Coronary artery (tissue), 2 donors: Measurements from ENCODE around the gene EIF3L.
"Not testable (repeated sequence)": the region's sequence is repeated elsewhere in the genome, so short reads cannot be mapped to it uniquely, and the experiment has no call there.

Source experiments
- DNase-seq: peaks from one replicate; pipeline ENCODE4 v3.0.0-alpha.2; 2017; ENCODE audit warnings: low spot score
- H3K27ac ChIP-seq, 2 donors: fragments of 200-600 bp; sonication (generic); one replicate each; pipeline ENCODE4 v1.5.1; 2016 to 2019
- H3K4me3 ChIP-seq: fragments of 200-600 bp; sonication (generic); 2 replicates; pipeline ENCODE4 v1.5.1; 2016; ENCODE audit warnings: mild to moderate bottlenecking, moderate library complexity
- TF ChIP-seq, protein P1 (sequence below): fragments of 200-600 bp; sonication (generic); IDR thresholded peaks from one replicate; pipeline ENCODE4 v1.5.1; 2019; ENCODE audit warnings: antibody characterized with exemption

EIF3L gene

DNA sequence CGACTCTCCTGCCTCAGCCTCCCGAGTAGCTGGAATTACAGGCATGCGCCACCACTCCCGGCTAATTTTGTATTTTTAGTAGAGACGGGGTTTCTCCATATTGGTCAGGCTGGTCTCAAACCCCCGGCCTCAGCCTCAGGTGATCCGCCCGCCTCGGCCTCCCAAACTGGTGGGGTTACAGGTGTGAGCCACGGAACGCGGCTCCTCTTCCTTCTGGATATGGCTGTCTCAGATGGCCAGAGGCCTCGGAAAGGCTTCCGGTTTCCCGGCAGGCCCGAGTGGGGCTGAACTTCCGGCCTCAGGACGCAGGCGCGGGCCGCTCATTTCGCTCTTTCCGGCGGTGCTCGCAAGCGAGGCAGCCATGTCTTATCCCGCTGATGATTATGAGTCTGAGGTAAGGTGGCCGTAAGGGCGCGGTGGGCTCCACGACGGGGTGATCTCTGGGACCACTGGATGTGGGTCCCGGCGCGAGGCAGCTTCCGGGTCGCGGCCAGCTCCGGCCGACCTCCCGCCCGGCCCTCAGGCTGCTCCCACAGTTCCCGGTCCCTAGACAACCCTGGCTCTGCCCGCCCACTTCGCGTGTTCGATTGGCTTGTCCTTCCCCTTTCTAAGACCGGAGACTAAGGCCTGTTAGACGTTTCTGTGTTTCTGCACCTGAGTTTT is at the start of gene EIF3L:
TSS of gene EIF3L (plus strand) at position 331 of the 663 bp plus-strand sequence. CDS start at position 362, 31 bp downstream.
- H3K4me3 ChIP-seq, result peak within 1 kb of the TSS; percentile 95
- DNase-seq, result peak; percentile 93
- H3K27ac ChIP-seq, result peak within 1 kb of the TSS; percentile 80 to 94
- TF ChIP-seq, protein P1, sequence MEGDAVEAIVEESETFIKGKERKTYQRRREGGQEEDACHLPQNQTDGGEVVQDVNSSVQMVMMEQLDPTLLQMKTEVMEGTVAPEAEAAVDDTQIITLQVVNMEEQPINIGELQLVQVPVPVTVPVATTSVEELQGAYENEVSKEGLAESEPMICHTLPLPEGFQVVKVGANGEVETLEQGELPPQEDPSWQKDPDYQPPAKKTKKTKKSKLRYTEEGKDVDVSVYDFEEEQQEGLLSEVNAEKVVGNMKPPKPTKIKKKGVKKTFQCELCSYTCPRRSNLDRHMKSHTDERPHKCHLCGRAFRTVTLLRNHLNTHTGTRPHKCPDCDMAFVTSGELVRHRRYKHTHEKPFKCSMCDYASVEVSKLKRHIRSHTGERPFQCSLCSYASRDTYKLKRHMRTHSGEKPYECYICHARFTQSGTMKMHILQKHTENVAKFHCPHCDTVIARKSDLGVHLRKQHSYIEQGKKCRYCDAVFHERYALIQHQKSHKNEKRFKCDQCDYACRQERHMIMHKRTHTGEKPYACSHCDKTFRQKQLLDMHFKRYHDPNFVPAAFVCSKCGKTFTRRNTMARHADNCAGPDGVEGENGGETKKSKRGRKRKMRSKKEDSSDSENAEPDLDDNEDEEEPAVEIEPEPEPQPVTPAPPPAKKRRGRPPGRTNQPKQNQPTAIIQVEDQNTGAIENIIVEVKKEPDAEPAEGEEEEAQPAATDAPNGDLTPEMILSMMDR, result no peak

DNA sequence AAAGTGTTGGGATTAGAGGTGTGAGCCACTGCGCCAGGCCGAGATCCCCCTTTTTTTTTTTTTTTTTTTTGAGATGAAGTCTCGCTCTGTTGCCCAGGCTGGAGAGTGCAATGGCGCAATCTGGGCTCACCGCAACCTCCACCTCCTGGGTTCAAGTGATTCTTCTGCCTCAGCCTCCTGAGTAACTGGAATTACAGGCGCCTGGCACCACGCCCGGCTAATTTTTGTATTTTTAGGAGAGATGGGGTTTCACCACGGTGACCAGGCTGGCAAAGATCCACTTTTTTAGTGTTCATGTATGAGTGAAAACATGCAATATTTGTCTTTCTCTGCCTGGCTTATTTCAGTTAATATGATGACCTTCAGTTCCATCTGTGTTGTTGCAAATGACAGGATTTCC is 49.2 kb upstream of the EIF3L start:
- not testable (repeated sequence) for H3K27ac ChIP-seq, H3K4me3 ChIP-seq, DNase-seq

DNA sequence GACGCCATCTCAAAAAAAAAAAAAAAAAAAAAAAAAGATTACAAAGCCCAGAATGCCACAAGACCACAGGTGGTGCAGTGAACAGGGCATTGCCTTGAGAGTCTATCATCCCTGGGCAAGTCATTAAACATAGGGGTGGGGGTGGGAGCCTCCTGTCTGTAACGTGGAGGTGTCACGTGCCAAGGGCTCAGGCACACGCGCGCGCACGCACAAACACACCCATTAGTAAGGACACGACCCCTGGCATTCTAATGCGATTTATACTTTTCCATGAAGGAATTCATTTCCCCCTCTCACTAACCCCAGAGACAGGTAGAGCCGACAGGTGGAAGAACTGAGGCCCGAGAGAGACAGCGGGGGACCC is 47.3 kb upstream of the EIF3L start:
- Histone ChIP-seq H3K4me3 (peak overlapping the region; percentile 91), H3K27ac (no peak overlapping the region)
- TF ChIP-seq, protein P1, result no peak
- no peak for DNase-seq

DNA sequence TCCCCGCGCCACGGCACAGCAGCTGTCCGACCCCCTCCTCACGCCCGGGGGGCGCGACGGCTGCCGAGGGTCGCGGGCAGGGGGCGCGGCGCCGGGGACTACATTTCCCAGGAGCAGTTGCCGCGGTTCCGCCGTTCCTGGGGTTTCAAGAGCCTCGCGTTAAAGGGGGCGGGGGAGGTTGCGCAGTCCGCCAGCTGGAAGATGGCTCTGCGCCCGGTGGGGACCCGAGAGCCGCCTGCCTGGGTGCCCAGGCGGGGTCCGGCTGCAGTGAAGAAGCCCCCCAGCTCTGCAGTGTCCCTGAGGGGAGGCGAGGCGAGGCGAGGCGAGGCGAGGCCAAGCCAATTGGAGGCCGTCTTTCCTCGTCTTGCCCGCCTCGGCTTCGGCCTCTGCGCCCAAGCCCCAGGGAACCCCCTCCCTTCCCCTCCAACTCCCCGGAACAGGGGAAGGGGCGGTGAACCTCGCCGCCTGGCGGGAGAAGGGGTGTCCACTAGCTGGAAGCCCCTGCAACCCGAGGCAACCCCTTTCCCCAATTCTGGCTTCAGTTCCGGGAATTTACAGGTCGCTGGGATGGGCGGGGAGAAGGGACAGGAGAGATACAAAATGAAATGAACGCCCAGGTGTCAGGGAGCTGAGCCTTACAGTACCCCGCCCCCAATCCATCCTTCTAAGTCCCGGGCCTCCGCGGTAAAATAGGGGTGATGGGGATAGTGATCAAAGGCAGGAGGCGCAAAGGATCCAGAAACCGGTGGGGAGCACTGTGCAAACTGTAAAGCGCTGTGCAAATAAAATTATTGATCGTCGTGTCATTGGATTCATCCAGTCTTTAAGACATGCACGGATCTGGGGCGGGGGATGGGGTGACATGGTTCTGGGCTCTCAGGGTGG is 46.7 kb upstream of the EIF3L start:
- DNase-seq, result no peak
- Histone ChIP-seq H3K4me3 (peak overlapping the region; percentile 91), H3K27ac (peak overlapping the region in 1 of 2 donors; percentile 60)
- TF ChIP-seq, protein P1, result no peak

DNA sequence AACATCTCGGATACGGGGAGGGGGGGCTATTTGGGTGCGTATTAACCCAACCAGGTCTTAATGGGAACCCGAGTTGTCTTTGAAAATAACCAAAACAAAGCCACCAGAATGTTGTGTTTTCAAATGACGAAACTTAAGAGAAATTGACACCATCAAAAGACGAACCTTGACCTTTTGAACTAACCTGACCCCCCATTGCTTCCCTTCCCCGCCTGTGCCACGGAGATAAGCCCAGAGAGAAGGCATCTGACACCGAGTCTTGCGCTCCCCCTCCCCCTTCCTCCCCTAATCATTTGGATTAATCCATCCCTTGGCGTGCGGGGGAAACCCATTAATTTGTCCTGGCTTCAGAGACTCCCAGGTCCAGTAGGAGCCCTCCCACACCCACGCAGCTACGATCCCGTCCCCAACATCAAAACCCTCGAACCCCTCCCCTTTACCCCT is 46.0 kb upstream of the EIF3L start:
- TF ChIP-seq, protein P1, result no peak
- DNase-seq, result peak; percentile 67
- Histone ChIP-seq H3K27ac (no peak overlapping the region), H3K4me3 (peak overlapping the region; percentile 91)

DNA sequence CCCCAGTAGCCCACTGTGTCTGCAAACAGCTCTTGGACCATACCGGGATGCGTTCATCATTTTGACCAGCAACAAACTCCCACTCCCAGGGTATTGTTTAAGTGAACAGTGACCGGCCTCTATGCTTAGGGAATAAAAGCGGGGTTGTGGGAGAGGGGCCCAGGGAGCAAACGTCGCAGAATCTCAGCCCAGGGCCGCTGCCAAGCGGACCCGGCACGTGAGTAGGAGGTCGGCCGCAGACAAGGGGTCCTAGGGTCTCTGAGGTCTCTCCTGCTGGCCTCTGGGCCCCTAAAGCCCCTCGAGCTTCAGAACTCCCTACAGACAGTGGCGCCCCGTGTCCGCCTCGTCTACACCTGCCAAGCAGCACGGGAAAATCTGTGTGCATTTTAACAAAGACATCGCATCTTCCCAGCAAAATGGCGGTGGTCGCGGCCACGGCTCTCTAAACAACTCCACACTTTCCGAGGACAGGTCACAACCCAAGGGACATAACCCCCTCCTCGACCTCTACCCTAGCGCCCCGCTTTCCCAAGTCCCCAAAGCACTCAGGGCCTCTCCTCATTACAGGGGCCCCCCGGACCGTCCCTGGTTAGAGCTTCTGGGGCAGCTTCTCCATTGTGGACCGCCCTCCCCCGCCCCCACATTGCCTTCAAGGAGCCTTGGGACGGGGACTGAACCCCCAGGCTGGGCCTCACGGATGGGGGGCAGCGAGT is 45.4 kb upstream of the EIF3L start:
- no peak for DNase-seq
- TF ChIP-seq, protein P1, result no peak
- no peak overlapping the region for H3K27ac ChIP-seq
- H3K4me3 ChIP-seq, result peak overlapping the region; percentile 83

DNA sequence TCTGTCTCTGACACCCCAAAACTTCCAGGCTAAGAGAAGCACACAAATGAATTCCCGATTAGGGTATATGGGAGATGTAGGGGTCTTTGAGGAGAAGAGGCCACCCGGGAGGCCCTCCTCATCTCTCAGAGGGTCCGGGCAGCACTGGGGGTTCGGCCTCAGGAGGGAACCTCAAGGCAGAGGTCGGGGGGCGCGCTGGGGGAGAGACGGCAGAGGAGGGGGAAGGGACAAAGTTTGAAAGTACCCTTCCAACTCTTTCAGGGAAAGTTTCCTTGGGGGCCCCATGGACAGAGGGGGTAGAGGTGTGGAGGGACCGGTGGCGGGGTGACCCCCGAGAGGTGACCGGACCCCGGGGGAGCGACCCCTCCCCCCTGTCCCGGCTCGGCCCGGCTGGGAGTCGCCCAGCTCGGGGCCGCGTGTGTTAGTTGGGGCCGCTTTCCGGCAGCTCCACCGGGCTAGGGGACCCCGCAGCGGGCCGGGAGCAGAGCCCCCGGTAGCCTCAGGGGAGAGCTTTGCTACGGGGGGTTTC is 44.8 kb upstream of the EIF3L start:
- TF ChIP-seq, protein P1, result no peak
- peak overlapping the region; percentile 83 for H3K4me3 ChIP-seq
- peak overlapping the region; percentile 60 to 95 for H3K27ac ChIP-seq
- no peak for DNase-seq
